ENCODE results near the gene LSP1.

The LSP1 gene

DNA sequence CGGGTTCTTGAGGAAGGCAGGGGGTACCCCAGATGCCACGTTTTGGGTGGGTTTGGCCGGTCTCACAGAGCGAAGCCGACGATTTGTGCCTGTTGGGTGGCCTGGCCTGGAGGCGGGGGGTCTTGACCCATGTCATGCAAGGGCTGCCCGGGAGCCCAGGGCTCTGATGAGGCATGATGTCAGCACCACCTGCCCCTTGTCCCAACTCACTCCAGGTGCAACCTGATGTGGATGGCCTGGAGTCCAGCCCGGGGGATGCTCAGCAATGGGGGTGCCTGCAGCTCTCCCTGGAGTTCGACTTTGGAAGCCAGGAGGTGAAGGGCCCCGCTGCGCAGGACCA is 17.2 kb upstream of the LSP1 start:
- in situ Hi-C loops (cut with MboI; ENCODE audit: low sequenced_read_pairs), result no loop called here

DNA sequence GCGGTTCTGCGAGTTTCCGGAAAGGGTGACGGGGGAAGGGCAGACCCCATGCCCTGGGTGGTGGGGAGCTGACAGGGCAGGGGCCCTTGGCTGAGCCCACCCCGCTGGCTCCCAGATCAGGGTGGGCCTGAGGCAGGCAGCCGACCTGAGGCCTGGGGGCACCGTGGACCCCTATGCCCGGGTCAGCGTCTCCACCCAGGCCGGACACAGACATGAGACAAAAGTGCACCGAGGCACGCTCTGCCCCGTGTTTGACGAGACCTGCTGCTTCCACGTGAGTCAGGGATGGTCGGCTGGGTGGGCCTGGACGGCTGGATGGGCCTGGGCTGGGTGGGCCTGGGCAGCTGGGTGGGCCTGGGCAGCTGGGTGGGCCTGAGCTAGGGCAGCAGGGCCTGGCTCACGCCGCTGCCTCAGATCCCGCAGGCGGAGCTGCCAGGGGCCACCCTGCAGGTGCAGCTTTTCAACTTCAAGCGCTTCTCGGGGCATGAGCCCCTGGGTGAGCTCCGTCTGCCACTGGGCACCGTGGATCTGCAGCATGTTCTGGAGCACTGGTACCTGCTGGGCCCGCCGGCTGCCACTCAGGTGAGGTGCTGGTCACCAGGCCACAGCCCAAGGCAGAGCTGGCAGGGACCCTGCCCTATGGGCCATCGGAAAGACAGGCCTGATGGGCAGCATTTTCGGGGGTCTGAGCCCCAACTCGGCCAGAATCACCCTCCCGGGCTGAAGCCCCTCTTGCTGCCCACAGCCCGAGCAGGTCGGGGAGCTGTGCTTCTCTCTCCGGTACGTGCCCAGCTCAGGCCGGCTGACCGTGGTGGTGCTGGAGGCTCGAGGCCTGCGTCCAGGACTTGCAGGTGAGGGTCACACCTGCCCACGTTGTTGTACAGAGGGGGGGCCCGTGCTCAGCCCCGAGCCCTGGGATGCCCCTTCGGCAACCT is 16.6 kb upstream of the LSP1 start:
- in situ Hi-C loops (cut with MboI; ENCODE audit: low sequenced_read_pairs), result no loop called here

DNA sequence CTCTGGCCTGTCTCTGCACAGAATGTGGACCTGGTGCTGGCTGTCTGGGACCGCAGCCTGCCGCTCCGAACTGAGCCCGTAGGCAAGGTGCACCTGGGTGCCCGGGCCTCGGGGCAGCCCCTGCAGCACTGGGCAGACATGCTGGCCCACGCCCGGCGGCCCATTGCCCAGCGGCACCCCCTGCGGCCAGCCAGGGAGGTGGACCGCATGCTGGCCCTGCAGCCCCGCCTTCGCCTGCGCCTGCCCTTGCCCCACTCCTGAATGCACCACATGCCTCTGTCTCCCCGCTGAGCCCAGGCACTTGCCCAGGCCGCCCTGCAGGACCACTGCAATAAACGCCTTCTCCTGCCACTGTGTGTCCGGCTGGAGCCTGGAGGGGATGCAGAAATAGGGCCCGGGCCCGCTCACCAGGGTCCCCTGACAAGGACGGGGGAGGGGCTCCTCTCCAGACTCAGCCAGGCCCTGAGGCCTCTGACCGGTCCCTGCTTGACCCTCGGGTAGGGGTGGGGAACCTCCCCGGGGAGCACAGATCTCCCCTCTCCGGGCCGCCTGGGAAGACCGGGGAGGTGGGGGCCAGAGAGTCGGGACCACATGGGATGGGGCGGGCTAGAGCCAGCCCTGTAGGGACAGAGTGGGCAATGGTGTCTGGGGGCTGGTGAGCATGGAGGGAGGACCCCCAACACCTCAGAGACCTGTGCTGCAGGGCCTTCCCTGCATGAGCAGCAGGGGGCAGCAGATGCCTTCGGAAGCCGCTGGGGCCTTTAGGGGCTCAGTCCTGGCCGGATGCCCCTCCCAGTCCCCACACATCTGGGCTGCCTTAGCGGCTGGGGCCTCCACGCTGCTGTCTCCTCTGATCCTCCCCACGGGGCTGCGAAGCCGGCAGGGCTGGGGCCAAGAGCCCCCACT is 15.5 kb upstream of the LSP1 start:
- in situ Hi-C loops (cut with MboI; ENCODE audit: low sequenced_read_pairs), result no loop called here

DNA sequence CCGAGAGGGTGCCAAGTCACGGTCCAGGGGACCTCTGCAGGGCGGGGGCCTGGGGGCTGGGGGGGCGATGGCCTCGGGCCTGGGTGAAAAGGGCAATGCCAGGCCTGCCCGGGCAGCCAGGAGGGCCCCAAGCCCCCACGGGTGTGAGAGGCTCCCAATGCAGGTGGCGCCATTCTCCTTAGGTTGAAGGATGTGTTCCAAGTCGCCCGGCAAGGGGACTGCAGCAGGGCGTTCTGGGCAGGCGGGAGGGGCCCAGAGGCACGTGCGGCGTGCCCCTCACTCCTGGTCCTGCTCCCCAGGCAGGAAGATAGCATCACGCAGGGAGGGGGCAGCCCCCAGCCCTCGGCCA is 14.8 kb upstream of the LSP1 start:
- in situ Hi-C loops (cut with MboI; ENCODE audit: low sequenced_read_pairs), result no loop called here

DNA sequence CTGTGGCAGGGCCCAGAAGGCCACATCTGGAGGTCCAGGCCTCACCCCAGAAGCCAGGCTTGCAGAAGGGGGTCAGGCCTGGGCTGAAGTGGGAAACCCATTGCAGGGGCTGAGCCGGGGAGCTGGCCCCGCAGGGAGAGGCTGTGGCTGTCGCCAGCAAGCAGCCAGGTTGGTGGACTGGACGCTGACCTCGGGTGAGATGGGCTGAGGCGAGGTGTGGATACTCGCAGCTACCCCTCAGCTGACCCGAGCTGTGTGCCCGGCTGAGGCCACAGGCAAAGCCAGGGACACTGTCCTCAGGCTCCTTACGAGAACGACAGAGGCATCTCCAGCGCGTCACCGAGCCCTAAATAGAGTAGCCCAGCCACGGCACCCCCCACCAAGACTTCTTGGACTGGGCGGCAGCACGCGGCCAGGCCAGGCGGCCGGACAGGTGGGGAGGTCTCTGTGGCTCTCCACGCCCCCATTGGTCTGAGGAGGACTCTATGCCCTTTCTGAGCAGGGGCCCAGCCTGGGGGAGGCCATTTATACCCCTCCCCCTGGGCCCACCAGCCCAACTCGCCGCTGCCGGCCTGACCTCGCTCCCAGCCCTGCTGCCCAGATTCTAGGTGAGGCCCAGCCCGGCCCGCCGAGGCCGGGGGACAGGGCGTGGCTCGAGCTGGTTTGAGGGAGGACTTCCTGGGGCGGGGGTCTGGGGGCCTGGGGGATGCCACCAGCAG is 14.3 kb upstream of the LSP1 start, which contains the start of gene TNNI2:
Gene TNNI2, plus strand, starts transcription at position 556 of the 719 bp plus-strand sequence. CDS start 716 bp downstream, outside the sequence.
- in situ Hi-C loops (cut with MboI; ENCODE audit: low sequenced_read_pairs), result no loop called here

DNA sequence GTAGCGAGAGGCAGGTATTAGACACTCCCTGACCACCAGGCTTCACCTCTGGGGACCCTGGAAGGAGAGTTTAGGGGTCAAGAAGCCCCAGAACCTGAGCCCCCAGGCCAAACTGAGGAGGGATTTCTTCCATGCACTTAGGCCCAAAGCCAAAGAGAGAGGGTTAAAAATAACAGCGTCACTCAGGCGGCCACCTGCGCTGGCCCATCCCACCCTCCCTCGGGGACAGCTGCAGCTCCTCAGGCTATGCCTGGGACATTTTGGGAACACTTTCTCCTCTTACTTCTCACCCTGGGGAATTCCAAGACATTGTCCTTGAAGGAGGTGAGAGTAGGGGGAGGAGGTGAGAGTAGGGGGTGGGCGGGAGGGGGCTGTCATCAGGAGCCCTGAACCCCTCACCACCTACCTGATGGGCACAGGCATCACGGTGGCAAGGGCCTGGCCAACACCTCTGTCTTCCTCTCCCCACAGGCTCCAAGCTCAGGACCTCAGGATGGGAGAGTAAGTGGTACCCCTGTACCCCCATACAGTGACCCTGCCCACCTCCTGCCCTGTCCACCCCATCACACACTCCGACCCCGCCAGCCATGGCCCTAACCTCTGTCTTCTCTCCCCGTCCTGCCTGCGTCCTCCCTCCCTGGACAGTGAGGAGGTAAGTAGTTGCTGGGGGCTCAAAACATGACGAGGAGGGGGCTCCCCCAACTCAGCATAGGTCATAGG is 13.5 kb upstream of the LSP1 start:
- in situ Hi-C loops (cut with MboI; ENCODE audit: low sequenced_read_pairs), result no loop called here

DNA sequence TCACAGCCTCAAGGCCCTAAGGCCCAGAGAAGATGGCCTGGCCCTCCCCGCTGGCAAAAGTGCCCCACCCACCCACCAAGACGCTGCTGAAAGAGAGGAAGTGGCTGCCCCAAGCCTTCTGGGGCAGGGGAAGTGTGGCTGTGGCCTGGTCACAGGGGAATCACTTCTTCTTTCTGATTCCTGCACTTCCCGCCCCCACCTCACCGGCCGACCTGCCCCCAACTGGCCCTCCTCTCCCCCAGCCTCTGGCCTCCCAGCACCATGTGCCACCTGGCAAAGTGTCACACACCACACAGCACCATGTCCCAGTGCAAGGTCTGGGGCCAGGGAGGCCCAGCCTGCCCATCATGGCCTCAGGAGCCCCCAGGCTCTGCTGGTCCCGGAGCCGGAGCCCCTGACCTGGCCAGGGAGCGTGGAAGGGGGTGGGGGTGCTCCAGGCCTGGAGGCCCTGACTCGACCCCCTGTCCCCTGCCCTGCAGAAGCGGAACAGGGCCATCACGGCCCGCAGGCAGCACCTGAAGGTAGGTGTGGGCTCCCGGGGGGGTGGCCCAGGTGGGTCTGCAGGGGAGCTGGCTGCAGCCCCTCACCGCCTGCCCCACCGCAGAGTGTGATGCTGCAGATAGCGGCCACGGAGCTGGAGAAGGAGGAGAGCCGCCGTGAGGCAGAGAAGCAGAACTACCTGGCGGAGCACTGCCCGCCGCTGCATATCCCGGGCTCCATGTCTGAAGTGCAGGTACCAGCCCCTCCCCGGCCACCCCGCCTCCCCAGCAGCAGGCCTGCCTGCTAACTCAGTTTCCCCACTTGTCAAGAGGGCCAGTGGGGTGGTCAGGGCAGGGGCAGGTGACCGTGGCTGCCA is 12.7 kb upstream of the LSP1 start:
- in situ Hi-C loops (cut with MboI; ENCODE audit: low sequenced_read_pairs), result no loop called here

DNA sequence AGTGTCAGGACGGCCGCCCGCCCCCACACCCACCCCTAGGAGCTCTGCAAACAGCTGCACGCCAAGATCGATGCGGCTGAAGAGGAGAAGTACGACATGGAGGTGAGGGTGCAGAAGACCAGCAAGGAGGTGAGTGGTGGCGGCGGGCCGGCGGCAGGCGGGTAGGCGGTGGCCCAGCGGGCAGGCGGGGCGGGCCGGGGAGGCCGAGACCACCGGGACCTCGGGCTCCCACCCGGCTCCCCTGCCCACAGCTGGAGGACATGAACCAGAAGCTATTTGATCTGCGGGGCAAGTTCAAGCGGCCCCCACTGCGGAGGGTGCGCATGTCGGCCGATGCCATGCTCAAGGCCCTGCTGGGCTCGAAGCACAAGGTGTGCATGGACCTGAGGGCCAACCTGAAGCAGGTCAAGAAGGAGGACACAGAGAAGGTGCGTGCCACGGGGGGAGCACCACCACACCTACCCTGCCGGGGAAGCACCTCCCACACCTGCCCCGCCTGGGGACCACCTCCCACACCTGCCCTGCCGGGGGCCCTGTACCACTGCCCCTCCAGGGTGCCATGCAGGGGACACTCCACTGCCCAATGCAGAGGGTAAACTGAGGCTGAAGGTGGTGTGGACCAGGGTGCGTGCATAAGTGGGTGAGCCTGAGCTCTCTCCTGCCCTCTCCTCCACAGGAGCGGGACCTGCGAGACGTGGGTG is 12.0 kb upstream of the LSP1 start:
- in situ Hi-C loops (cut with MboI; ENCODE audit: low sequenced_read_pairs), result no loop called here

DNA sequence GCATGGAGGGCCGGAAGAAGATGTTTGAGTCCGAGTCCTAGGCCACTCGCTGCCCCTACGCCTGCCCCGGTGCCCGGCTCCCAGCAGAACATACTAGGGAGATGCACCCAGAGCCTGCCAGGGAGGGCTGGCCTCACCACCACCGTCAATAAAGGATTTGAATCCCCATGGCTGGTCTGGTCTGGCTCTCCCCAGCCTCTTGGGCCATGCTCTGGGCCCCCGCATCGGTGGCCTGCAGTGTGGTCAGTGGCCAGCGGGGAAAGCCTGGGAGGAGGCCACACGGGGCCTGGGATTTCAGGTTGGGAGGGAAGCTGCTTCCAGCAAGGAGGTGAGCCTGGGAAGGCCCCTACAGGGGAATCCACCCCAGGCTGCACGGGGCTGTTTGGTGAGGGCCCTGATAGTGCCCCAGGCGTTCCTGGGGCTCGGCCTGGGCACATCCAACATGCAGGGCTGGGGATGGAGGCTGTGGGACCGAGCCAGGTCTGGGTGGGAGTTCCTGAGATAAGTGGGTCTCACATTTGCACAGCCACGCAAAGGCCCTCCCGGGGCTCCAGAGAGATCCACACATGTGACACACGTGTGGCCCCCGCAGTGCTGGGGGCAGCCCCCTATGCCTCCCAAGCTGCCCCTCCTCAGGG is 11.3 kb upstream of the LSP1 start:
- in situ Hi-C loops (cut with MboI; ENCODE audit: low sequenced_read_pairs), result no loop called here

DNA sequence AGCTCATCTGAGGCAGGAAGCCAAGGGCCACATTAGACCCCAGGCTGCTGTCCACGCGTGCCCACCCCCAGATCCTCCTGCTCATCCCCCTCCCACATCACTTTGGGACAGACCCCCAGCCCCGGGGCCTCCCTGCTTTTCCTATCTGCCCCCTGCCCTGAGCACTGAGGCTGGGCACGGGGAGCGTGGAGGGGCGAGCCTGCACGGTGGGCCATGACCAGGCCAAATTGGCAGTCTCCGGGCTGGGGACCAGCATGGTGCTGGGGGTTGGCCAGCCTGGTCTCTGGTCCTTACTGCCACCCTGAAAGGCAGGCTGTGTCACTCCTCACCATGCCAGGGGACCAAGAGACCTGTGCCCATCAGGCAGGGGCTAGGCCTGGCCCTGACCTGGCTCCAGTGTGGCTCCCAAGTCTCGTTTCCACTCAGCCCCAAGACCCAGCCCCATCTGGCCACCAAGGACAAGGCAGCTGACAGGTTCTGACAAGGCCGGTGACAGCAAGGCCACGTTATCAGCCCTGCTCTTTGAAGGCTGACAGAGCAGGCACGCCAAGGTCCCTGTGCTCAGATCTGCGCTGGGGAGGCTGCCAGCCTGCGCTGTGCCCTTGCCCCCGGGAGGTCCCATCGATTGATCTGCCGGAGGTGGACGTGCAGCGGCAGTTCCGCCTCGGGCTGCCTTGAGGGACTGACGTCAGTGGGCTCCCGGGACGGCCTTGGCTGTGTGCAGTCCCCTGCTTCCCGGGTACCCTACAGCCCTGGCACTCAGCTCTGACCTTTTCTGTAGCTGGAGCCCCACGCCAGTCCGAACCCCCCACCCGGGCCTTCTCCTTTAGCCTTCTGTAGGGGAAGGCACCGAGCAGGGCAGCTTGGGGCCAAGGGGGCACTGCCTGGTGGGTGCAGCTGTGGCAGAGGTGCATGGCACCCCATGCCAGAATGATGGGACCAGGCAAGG is 10.5 kb upstream of the LSP1 start:
- in situ Hi-C loops (cut with MboI; ENCODE audit: low sequenced_read_pairs), result no loop called here

DNA sequence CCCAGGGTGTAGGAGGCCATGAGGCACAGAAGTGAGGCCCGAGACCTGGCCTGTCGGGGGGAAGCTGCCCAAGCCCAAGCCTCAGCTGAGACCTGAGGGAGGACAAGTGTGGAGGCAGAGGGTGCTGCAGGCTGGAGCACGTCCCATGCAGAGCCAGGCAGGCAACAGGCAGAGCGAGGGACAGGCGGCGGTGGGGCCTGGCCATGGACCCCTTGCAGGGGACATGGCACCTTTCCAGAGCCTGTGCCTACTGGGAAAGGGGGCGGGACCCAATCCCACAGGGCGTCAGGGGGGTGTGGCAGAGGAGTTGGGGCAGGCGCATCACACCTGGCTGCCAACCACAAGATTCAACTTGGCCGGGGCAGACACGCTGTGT is 9.8 kb upstream of the LSP1 start:
- in situ Hi-C loops (cut with MboI; ENCODE audit: low sequenced_read_pairs), result no loop called here

DNA sequence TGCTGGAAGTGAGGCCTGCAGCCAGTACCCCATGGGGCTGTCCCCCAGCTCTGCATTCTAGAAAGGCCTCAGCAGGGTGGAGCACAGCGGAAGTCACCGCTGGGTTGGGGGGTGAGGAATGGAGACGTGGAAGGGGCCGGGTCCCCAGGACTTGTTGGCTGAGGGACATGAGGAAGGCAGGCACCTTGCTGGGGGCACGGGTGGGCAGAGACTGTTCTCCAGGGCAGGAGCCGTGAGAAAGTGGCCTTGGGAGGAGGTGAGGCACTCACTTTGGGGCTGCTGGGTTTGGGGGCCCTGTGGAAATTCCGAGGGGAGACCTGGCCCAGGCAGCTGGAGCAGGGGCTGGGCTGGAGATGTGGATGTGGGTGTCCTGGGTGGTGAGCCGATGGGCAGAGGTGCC is 9.1 kb upstream of the LSP1 start:
- in situ Hi-C loops (cut with MboI; ENCODE audit: low sequenced_read_pairs), result no loop called here

DNA sequence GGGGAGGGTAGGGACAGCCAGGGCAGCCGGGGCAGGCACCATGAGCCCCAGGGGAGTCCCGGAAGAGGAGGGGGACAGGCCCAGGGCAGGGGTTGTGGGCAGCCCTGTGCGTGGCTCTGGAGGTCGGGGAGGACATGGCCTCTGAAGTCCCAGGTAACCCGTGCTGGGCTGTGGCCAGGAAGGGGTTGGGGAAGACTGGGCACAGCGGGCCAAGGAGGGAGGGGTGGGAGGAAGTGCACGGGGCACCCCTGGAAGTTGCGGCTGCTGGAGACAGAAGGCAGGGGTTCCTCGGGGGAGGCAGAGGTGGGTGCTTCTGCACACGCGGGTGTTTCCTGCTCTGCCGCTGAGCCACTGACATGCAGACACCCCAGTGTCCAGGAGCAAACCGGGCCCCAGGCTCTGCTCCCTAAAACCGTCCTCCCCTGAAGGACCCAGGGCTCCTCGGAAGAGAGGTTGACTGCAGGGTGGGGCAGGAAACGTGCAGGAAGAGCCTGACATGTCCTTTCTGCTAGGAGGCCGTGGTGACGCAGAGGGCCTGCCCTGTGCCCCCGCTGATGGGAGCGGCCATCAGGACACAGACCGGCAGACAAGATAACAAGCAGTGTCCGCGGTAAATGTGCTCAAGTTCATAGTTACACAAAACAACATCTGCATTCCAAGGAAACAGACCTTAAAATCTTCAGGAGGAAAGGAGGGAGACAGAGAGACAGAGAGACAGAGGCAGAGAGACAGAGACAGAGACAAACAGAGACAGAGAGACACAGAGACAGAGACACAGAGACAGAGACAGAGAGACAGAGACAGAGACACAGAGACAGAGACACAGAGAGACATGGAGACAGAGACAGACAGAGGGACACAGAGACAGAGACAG is 8.4 kb upstream of the LSP1 start:
- in situ Hi-C loops (cut with MboI; ENCODE audit: low sequenced_read_pairs), result no loop called here

DNA sequence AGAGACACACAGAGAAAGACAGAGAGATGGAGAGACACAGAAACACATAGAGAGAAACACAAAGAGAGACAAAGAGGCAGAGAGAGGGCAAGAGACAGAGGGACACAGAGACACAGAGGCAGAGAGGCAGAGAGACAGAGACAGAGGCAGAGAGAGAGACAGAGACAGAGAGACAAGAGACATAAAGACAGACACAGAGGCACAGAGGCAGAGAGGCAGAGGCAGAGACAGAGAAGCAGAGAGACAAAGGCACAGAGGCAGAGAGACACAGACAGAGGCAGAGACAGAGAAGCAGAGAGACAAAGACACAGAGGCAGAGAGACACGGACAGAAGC is 7.8 kb upstream of the LSP1 start:
- in situ Hi-C loops (cut with MboI; ENCODE audit: low sequenced_read_pairs), result no loop called here

DNA sequence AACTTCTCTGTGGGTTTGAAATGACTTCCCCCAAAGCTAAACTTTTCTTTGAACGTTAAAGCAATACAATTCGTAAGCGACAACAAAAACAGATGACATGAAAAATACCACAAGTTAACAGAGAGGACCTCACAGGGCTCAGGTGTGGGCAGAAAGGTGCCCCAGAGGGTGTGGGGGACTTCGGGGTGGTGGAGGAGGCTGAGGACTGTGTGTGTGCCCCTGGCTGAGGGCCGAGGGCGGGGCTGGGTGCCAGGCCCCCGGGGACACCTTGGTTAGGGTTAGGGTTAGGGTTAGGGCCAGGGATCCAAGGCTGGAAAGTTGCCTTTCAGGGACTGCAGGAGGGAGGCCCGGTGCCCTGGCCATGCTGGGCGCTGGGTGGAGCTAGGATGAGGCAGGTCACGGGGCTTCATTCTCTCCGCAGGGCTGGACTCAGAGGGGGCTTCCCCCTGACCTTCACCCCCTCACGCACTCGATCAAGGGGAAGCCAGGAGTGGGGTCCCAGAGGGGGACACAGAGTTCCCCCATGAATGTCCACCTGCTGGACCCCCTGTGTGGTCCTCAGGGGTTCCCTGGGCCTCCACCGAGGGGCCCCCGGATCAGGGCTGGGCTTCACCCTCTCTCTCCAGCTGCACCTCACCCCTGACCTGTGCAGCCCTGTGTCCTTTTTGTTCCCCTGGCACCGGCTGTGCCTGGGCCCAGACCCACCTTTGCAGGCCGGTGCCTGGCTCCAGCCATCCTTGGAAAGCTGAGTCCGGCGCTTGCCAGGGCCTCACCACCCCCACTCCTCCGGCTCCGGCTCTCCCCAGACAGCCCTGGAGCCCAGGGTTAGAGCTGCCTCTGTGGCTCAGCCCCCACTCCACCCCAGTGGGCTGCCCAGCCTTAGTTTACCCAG is 7.1 kb upstream of the LSP1 start:
- in situ Hi-C loops (cut with MboI; ENCODE audit: low sequenced_read_pairs), result no loop called here

DNA sequence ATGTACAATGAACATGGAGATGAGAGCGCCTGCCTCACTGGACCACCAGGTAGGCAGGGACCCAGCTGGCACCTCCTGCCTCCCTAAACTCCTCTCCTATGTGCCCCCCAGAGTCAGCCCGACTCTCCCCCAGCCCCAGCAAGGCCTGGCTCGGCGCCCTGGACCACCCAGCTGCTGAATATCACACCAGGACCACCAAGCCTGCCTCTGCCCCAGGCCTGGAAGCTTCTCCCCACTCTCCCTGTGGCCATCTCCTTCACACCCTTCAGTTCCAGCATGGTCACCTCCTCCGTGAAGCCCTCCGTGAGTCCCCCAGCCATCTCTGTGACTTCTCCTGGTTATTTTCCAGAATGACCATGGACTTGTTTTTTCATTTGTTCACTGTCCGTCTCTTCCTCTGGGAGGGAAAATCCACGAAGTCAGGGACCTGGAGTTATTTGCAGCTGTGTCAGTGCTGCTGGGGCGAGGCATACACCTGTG is 6.4 kb upstream of the LSP1 start:
- in situ Hi-C loops (cut with MboI; ENCODE audit: low sequenced_read_pairs), result no loop called here

All from HL-60/S4 treated with phorbol 12-myristate 13-acetate at 8.2 ng/mL for 4 days and 3 days (cell line).